ENCODE results near the gene FTSJ1.
A peak's percentile ranks its signal among the peaks of the same experiment; 100 is the strongest.

The FTSJ1 gene

DNA sequence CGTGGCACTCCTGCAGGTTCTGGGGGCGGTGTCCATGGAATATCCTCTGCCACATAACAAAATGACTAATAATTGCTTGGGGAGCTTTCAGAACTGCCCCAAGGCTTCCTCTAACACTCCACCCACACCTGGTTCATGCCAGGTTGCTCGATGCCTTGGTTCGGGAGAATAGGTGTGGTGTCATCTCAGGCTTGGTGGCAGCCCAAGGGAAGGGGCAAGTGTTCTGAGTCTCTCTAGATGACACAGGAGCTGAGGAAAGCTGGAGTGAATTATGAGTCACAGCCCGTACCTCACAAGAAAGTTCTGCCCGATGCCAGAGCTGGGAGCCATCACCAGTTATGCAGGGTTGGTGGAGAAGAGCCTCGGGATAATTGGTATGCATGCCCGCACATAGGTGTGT is 14.7 kb downstream of the FTSJ1 start:
- TF ChIP-seq, protein P1, sequence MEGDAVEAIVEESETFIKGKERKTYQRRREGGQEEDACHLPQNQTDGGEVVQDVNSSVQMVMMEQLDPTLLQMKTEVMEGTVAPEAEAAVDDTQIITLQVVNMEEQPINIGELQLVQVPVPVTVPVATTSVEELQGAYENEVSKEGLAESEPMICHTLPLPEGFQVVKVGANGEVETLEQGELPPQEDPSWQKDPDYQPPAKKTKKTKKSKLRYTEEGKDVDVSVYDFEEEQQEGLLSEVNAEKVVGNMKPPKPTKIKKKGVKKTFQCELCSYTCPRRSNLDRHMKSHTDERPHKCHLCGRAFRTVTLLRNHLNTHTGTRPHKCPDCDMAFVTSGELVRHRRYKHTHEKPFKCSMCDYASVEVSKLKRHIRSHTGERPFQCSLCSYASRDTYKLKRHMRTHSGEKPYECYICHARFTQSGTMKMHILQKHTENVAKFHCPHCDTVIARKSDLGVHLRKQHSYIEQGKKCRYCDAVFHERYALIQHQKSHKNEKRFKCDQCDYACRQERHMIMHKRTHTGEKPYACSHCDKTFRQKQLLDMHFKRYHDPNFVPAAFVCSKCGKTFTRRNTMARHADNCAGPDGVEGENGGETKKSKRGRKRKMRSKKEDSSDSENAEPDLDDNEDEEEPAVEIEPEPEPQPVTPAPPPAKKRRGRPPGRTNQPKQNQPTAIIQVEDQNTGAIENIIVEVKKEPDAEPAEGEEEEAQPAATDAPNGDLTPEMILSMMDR (IDR thresholded peaks at IDR 0.05; ENCODE audit: control insufficient read depth, insufficient read depth, low read depth, low read length, missing control alignments) = no peak

DNA sequence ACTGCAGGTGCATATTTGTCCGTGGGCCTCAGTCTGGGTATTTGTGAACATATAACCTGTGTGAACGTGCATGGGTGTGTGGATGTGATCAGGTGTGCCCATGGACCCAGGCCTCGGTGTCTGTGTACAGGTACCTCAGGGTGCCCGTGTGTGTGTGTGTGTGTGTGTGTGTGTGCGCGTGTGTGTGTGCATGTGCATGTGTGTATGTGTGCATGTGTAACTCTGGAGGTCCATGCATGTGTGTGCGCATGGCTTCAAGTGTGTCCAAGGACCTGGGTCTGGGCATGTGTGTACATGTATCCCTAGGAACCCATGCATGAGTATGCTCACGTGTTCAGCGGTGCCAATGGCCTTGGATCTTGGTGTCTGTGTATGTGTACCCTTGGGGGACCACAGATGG is 15.8 kb downstream of the FTSJ1 start:
- DNase-seq (ENCODE audit: low read depth) = no peak
- TF ChIP-seq, protein P1 (IDR thresholded peaks at IDR 0.05; ENCODE audit: control insufficient read depth, insufficient read depth, low read depth, low read length, missing control alignments) = no peak
- H3K4me3 ChIP-seq (ENCODE audit: control insufficient read depth, low read depth, low read length) = no peak overlapping the region

More for the DNA sequence above, 14.7 kb downstream of the FTSJ1 start:
- DNase-seq (ENCODE audit: low read depth) = no peak
- no peak overlapping the region for H3K4me3 ChIP-seq (ENCODE audit: control insufficient read depth, low read depth, low read length)

DNA sequence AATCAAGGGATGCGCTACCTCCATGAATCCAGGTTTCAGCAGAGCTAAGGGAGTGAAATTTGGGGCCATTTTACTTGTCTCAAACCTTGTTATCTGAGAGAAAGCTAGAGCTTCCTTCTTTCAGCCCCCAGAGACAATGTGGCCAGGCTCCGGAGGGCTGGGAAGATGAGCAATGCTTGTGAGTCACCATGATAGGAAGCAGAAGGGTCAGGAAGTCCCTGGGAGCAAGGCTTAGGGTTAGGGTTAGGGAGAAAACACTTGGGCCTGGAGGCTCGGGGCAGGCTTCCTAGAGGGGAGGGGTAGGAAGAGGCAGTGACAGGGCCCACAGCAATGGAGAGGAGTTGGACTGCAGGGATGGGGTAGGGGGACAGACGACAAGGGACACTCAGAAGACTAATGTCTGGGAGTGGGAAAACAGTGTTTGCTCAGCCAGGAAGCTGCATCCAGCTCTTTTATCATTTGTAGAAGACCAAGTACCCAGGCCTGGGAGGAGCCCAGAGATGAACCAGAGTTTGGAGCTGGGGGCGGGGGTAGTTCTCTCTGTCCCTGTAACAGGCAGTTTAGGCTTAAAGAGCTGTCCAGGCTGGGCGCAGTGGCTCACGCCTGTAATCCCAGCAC is 16.4 kb downstream of the FTSJ1 start:
- no peak overlapping the region for H3K4me3 ChIP-seq (ENCODE audit: control insufficient read depth, low read depth, low read length)
- TF ChIP-seq, protein P1 (IDR thresholded peaks at IDR 0.05; ENCODE audit: control insufficient read depth, insufficient read depth, low read depth, low read length, missing control alignments) = no peak
- DNase-seq (ENCODE audit: low read depth) = no peak

DNA sequence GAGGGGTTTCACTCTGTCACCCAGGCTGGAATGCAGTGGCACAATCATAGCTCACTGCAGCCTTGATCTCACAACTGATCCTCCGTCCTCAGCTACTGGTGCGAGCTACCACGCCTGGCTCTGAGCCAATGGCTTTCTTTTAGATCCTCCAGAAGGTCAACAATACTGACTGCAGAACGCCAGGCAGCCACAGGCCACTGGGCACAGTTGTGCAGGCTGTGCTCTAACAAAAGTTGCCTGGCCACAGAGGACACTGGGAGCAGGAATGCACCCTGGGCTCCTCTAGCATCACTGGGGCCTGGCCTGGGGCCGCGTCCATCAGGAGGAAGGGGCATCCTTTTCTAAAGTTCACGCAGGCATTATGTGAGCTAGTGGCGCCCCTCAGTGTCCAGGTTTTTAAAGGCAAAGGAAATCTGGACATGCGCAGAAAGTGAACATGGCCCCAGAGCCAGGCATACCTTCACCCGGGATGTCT is 17.9 kb downstream of the FTSJ1 start:
- DNase-seq (ENCODE audit: low read depth) = no peak
- TF ChIP-seq, protein P1 (IDR thresholded peaks at IDR 0.05; ENCODE audit: control insufficient read depth, insufficient read depth, low read depth, low read length, missing control alignments) = peak; percentile 35
- H3K4me3 ChIP-seq (ENCODE audit: control insufficient read depth, low read depth, low read length) = no peak overlapping the region

DNA sequence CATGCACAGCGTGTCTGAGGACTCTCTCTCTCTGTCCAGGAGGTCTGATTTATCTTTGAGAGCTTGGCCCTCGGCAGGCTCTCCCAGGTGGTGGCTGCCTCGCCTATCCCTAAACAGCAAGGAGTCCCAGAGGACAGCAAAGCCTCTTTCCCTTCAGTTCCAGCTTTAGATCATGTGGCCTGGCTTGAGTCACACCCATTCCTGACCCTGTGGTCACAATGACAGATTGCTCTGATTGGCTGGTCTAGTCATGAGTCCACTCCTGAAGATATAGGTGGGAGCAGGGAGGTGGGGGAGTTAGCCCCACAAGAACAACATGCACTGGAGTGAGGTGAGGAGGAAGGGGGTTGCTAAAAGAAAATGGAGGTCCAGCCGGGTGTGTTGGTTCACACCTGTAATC is 20.7 kb downstream of the FTSJ1 start:
- DNase-seq (ENCODE audit: low read depth) = no peak
- TF ChIP-seq, protein P1 (IDR thresholded peaks at IDR 0.05; ENCODE audit: control insufficient read depth, insufficient read depth, low read depth, low read length, missing control alignments) = no peak
- H3K4me3 ChIP-seq (ENCODE audit: control insufficient read depth, low read depth, low read length) = no peak overlapping the region

DNA sequence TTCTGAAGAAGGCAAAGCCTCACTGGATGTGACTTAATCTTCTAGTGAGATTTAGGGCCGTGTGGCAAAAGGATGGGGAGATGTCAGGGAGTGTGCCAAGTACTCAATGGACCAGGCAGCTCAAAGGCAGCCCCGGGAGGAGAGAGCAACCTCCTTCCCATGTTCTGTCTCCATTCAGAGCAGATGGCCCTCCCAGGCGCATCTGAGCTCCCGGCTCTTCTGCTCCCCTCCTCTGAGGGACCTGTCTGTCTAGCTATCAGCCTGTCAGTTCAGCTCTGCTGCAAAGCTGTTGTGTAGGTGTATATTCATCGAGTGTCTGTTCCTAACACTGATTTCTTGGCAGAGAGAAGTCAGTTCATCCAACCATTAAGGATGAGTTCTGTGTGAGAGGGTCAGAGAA is 21.9 kb downstream of the FTSJ1 start:
- H3K4me3 ChIP-seq (ENCODE audit: control insufficient read depth, low read depth, low read length) = no peak overlapping the region
- TF ChIP-seq, protein P1 (IDR thresholded peaks at IDR 0.05; ENCODE audit: control insufficient read depth, insufficient read depth, low read depth, low read length, missing control alignments) = no peak
- DNase-seq (ENCODE audit: low read depth) = no peak

Data from AG09309 (cell line).